ENCODE results near the gene NEK4.

Gene NEK4

DNA sequence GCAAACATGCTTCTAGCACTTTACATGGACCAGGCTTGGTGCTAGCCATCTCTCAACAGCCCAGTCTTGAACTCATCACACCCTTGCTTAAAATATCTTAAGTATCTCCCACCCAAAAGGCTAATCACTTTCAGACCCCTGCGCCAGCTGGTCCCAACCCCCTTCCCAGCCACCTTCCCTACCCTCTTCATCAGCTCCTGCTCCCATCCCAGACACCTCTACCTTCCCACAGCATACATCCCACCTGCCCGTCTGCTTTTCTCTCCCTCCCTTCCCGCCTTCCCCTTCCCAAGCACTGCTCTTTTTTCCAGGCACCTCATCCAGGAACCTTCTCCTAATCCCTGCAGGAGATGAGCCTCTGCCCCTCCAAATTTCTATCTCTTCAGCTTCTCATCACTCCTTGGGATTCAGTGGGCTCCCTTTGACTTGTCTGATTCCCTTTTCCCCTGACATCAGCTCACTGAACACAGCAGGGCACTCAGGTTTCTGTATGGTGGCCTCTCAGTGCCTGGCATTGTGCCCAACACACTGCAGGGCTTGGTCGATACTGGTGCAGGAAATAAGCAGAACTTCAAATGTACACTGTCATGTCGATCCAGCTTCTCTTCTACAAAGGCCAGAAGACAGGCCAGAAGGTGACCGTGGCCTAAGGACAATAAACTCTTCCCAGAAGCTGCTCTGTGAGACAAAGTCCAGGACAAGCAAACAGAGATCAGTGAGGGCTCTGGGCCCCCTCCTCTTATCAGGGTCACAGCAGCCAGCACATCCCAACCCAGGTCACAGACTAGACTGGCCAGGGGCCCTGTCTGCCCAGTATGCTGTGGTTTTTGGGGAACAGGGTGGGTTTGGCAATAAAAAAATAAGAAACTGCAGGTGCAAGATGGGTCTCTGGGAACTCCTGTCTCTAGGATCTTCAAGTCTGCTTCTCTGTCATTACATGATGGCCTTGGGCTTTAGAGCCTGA lies 4.4 kb upstream of the NEK4 start:
- no CpG with 5 or more reads among the region's 6 CpGs for WGBS, 2 donors (ENCODE audit: extremely low coverage in 2 of 2, insufficient read length in 2 of 2, insufficient replicate concordance in 1 of 2)

GRCh38 chr3:52774066-52774713 lies 3.5 kb upstream of the NEK4 start:
- no peak overlapping the region for H3K9ac ChIP-seq (ENCODE audit: low read depth, low read length, poor library complexity)
- H3K4me3 ChIP-seq (ENCODE audit: low read length in 2 of 2), result no peak overlapping the region
- H3K27me3 ChIP-seq (ENCODE audit: control insufficient read depth in 3 of 3, insufficient read depth in 3 of 3, low read depth in 1 of 3, low read length in 3 of 3), result peaks cover 0 to 22% (median 0%) of the 10 kb centered on the region in 3 experiments
- H3K4ac ChIP-seq (ENCODE audit: low read length), result no peak overlapping the region
- H2AK5ac ChIP-seq (ENCODE audit: low read depth, low read length), result no peak overlapping the region
- no peak for DNase-seq (ENCODE audit: low spot score)
- no peak overlapping the region for H3K18ac ChIP-seq (ENCODE audit: low read length)
- no peak overlapping the region for H2BK5ac ChIP-seq (ENCODE audit: low read length)
- H4K91ac ChIP-seq (ENCODE audit: low read depth, low read length, poor library complexity), result no peak overlapping the region
- peaks cover 3% of the 10 kb centered on the region for H3K79me1 ChIP-seq (ENCODE audit: low read depth, low read length)
- H2BK12ac ChIP-seq (ENCODE audit: low read length), result no peak overlapping the region
- H2BK15ac ChIP-seq (ENCODE audit: low read length), result peak overlapping the region; percentile 15
- no peak overlapping the region for H3K27ac ChIP-seq (replicated peaks; ENCODE audit: low read length)
- no peak overlapping the region for H3K23ac ChIP-seq (ENCODE audit: low read depth, low read length, poor library complexity)
- peaks cover 0 to 4% of the 10 kb centered on the region in 2 donors for H3K4me1 ChIP-seq (ENCODE audit: control insufficient read depth in 2 of 2, insufficient read depth in 1 of 2, low read depth in 1 of 2, low read length in 2 of 2)
- no peak overlapping the region for H4K8ac ChIP-seq (ENCODE audit: low read depth, low read length)
- no CpG with 5 or more reads among the region's 8 CpGs for WGBS, 2 donors (ENCODE audit: extremely low coverage in 2 of 2, insufficient read length in 2 of 2, insufficient replicate concordance in 1 of 2)
- H3K14ac ChIP-seq (ENCODE audit: low read length), result peak overlapping the region; percentile 92
- no peak overlapping the region for H2BK120ac ChIP-seq (ENCODE audit: low read depth, low read length)
- H3K4me2 ChIP-seq (ENCODE audit: insufficient read depth, low read length, poor library complexity, severe bottlenecking), result no peak overlapping the region
- H3K9me3 ChIP-seq (replicated peaks in 1 of 2; ENCODE audit: control insufficient read depth in 2 of 2, insufficient read depth in 1 of 2, low read depth in 1 of 2, low read length in 2 of 2), result no peaks in the 10 kb centered on the region
- H3K36me3 ChIP-seq (replicated peaks in 1 of 2; ENCODE audit: control insufficient read depth in 2 of 2, insufficient read depth in 2 of 2, low read length in 2 of 2), result peaks cover 0 to 1% of the 10 kb centered on the region in 2 donors
- H2AFZ ChIP-seq (ENCODE audit: low read length), result no peak overlapping the region

More for the DNA sequence above, 4.4 kb upstream of the NEK4 start:
- H2AFZ ChIP-seq (ENCODE audit: low read length), result peak overlapping the region; percentile 8
- H3K27me3 ChIP-seq (ENCODE audit: control insufficient read depth in 3 of 3, insufficient read depth in 3 of 3, low read depth in 1 of 3, low read length in 3 of 3), result peaks cover 0 to 26% (median 0%) of the 10 kb centered on the region in 3 experiments
- no peak overlapping the region for H2BK120ac ChIP-seq (ENCODE audit: low read depth, low read length)
- H2AK5ac ChIP-seq (ENCODE audit: low read depth, low read length), result no peak overlapping the region
- H4K91ac ChIP-seq (ENCODE audit: low read depth, low read length, poor library complexity), result no peak overlapping the region
- H3K18ac ChIP-seq (ENCODE audit: low read length), result no peak overlapping the region
- H3K36me3 ChIP-seq (replicated peaks in 1 of 2; ENCODE audit: control insufficient read depth in 2 of 2, insufficient read depth in 2 of 2, low read length in 2 of 2), result no peaks in the 10 kb centered on the region
- H2BK5ac ChIP-seq (ENCODE audit: low read length), result no peak overlapping the region
- no peak overlapping the region for H3K27ac ChIP-seq (replicated peaks; ENCODE audit: low read length)
- no peak overlapping the region for H3K23ac ChIP-seq (ENCODE audit: low read depth, low read length, poor library complexity)
- no peak overlapping the region for H3K4me2 ChIP-seq (ENCODE audit: insufficient read depth, low read length, poor library complexity, severe bottlenecking)
- H3K4me1 ChIP-seq (ENCODE audit: control insufficient read depth in 2 of 2, insufficient read depth in 1 of 2, low read depth in 1 of 2, low read length in 2 of 2), result no peaks in the 10 kb centered on the region
- H2BK15ac ChIP-seq (ENCODE audit: low read length), result no peak overlapping the region
- no peak overlapping the region for H3K9ac ChIP-seq (ENCODE audit: low read depth, low read length, poor library complexity)
- H2BK12ac ChIP-seq (ENCODE audit: low read length), result no peak overlapping the region
- no peaks in the 10 kb centered on the region for H3K9me3 ChIP-seq (replicated peaks in 1 of 2; ENCODE audit: control insufficient read depth in 2 of 2, insufficient read depth in 1 of 2, low read depth in 1 of 2, low read length in 2 of 2)
- no peak overlapping the region for H4K8ac ChIP-seq (ENCODE audit: low read depth, low read length)
- H3K4me3 ChIP-seq (ENCODE audit: low read length in 2 of 2), result no peak overlapping the region
- no peak for DNase-seq (ENCODE audit: low spot score)
- H3K14ac ChIP-seq (ENCODE audit: low read length), result no peak overlapping the region
- H3K79me1 ChIP-seq (ENCODE audit: low read depth, low read length), result no peaks in the 10 kb centered on the region
- no peak overlapping the region for H3K4ac ChIP-seq (ENCODE audit: low read length)

GRCh38 chr3:52773361-52774065 lies 2.8 kb upstream of the NEK4 start:
- H3K4me2 ChIP-seq (ENCODE audit: insufficient read depth, low read length, poor library complexity, severe bottlenecking), result no peak overlapping the region
- H3K4ac ChIP-seq (ENCODE audit: low read length), result no peak overlapping the region
- H2BK15ac ChIP-seq (ENCODE audit: low read length), result no peak overlapping the region
- no peak overlapping the region for H3K23ac ChIP-seq (ENCODE audit: low read depth, low read length, poor library complexity)
- no peak overlapping the region for H4K8ac ChIP-seq (ENCODE audit: low read depth, low read length)
- H3K36me3 ChIP-seq (replicated peaks in 1 of 2; ENCODE audit: control insufficient read depth in 2 of 2, insufficient read depth in 2 of 2, low read length in 2 of 2), result peaks cover 0 to 7% of the 10 kb centered on the region in 2 donors
- no peak overlapping the region for H2AFZ ChIP-seq (ENCODE audit: low read length)
- H2BK120ac ChIP-seq (ENCODE audit: low read depth, low read length), result no peak overlapping the region
- H3K27ac ChIP-seq (replicated peaks; ENCODE audit: low read length), result no peak overlapping the region
- peaks cover 0 to 4% of the 10 kb centered on the region in 2 donors for H3K4me1 ChIP-seq (ENCODE audit: control insufficient read depth in 2 of 2, insufficient read depth in 1 of 2, low read depth in 1 of 2, low read length in 2 of 2)
- H3K9ac ChIP-seq (ENCODE audit: low read depth, low read length, poor library complexity), result no peak overlapping the region
- no peak for DNase-seq (ENCODE audit: low spot score)
- H2BK5ac ChIP-seq (ENCODE audit: low read length), result no peak overlapping the region
- WGBS, 2 donors (ENCODE audit: extremely low coverage in 2 of 2, insufficient read length in 2 of 2, insufficient replicate concordance in 1 of 2), result no CpG with 5 or more reads among the region's 13 CpGs
- no peaks in the 10 kb centered on the region for H3K9me3 ChIP-seq (replicated peaks in 1 of 2; ENCODE audit: control insufficient read depth in 2 of 2, insufficient read depth in 1 of 2, low read depth in 1 of 2, low read length in 2 of 2)
- peaks cover 0 to 17% (median 0%) of the 10 kb centered on the region in 3 experiments for H3K27me3 ChIP-seq (ENCODE audit: control insufficient read depth in 3 of 3, insufficient read depth in 3 of 3, low read depth in 1 of 3, low read length in 3 of 3)
- H3K14ac ChIP-seq (ENCODE audit: low read length), result no peak overlapping the region
- H3K79me1 ChIP-seq (ENCODE audit: low read depth, low read length), result peaks cover 3% of the 10 kb centered on the region
- H4K91ac ChIP-seq (ENCODE audit: low read depth, low read length, poor library complexity), result no peak overlapping the region
- H3K18ac ChIP-seq (ENCODE audit: low read length), result no peak overlapping the region
- H2AK5ac ChIP-seq (ENCODE audit: low read depth, low read length), result no peak overlapping the region
- no peak overlapping the region for H2BK12ac ChIP-seq (ENCODE audit: low read length)
- no peak overlapping the region for H3K4me3 ChIP-seq (ENCODE audit: low read length in 2 of 2)

All from neuronal stem cell (in vitro differentiated cells).